ENCODE measurements around the gene FRYL.

DNA sequence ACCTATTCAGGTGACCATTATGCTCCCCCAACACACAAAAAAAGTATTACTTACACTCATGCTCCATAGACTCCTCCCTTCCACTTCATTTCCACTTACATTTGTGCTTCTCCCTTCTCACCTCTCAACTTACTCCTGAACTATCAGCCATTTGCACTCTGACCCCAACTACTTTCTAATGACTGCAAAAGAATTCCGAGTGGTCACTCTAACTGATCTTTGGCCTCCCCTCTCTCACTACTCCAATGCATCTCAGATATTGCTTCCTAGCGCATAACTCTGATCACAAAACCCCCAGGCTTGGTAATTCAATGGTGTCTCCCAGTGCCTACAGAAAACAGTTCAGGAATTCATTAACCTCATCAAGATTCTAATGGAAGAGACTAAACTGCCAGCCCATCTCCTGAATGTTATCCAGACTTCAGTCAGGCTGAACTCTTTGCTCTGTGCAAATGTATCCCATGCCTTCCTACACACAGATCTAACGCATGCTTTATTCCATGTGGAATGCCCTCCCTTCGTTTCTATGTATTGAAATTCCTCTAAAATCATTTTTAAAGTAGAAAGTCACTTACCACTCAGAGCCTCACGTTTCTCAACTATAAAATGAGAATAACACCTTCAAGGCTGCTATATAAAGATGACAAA is 61.1 kb downstream of the FRYL start:
- TF ChIP-seq, protein P1, sequence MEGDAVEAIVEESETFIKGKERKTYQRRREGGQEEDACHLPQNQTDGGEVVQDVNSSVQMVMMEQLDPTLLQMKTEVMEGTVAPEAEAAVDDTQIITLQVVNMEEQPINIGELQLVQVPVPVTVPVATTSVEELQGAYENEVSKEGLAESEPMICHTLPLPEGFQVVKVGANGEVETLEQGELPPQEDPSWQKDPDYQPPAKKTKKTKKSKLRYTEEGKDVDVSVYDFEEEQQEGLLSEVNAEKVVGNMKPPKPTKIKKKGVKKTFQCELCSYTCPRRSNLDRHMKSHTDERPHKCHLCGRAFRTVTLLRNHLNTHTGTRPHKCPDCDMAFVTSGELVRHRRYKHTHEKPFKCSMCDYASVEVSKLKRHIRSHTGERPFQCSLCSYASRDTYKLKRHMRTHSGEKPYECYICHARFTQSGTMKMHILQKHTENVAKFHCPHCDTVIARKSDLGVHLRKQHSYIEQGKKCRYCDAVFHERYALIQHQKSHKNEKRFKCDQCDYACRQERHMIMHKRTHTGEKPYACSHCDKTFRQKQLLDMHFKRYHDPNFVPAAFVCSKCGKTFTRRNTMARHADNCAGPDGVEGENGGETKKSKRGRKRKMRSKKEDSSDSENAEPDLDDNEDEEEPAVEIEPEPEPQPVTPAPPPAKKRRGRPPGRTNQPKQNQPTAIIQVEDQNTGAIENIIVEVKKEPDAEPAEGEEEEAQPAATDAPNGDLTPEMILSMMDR (CRISPR knock-in tag; IDR thresholded peaks at IDR 0.05): no peak
- TF ChIP-seq NFE2 (CRISPR knock-in tag; IDR thresholded peaks at IDR 0.05): no peak
- TF ChIP-seq EP300 (IDR thresholded peaks at IDR 0.05; ENCODE audit: low read depth in 2 of 2, low read length in 2 of 2): no peak
- no peak for TF ChIP-seq EP300 (CRISPR knock-in tag; IDR thresholded peaks at IDR 0.05; ENCODE audit: borderline replicate concordance)
- no peak for TF ChIP-seq ZNF335 (CRISPR knock-in tag; IDR thresholded peaks at IDR 0.05)
- no peak for TF ChIP-seq SMYD3 (CRISPR knock-in tag; IDR thresholded peaks at IDR 0.05)
- TF ChIP-seq YY1 (IDR thresholded peaks at IDR 0.05; ENCODE audit: insufficient read depth, insufficient replicate concordance, low read depth, low read length): no peak
- no peak for TF ChIP-seq KDM5A (IDR thresholded peaks at IDR 0.05; ENCODE audit: borderline replicate concordance, low read length)
- no peak for TF ChIP-seq ZNF234 (CRISPR knock-in tag; conservative IDR thresholded peaks at IDR 0.05)
- TF ChIP-seq, protein P2, sequence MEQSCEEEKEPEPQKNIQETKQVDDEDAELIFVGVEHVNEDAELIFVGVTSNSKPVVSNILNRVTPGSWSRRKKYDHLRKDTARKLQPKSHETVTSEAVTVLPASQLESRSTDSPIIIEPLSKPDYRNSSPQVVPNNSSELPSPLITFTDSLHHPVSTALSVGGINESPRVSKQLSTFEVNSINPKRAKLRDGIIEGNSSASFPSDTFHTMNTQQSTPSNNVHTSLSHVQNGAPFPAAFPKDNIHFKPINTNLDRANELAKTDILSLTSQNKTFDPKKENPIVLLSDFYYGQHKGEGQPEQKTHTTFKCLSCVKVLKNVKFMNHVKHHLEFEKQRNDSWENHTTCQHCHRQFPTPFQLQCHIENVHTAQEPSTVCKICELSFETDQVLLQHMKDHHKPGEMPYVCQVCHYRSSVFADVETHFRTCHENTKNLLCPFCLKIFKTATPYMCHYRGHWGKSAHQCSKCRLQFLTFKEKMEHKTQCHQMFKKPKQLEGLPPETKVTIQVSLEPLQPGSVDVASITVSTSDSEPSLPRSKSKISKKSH (CRISPR knock-in tag; IDR thresholded peaks at IDR 0.05; ENCODE audit: borderline replicate concordance): no peak
- TF ChIP-seq, protein P3, sequence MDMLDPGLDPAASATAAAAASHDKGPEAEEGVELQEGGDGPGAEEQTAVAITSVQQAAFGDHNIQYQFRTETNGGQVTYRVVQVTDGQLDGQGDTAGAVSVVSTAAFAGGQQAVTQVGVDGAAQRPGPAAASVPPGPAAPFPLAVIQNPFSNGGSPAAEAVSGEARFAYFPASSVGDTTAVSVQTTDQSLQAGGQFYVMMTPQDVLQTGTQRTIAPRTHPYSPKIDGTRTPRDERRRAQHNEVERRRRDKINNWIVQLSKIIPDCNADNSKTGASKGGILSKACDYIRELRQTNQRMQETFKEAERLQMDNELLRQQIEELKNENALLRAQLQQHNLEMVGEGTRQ (IDR thresholded peaks at IDR 0.05; ENCODE audit: low read depth, low read length): no peak
- TF ChIP-seq, protein P3 (CRISPR knock-in tag; IDR thresholded peaks at IDR 0.05; ENCODE audit: borderline replicate concordance): no peak
- no peak for TF ChIP-seq ZNF10 (CRISPR knock-in tag; IDR thresholded peaks at IDR 0.05; ENCODE audit: borderline replicate concordance, low read depth)
- TF ChIP-seq ZNF235 (CRISPR knock-in tag; IDR thresholded peaks at IDR 0.05; ENCODE audit: borderline replicate concordance): no peak
- TF ChIP-seq, protein P4, sequence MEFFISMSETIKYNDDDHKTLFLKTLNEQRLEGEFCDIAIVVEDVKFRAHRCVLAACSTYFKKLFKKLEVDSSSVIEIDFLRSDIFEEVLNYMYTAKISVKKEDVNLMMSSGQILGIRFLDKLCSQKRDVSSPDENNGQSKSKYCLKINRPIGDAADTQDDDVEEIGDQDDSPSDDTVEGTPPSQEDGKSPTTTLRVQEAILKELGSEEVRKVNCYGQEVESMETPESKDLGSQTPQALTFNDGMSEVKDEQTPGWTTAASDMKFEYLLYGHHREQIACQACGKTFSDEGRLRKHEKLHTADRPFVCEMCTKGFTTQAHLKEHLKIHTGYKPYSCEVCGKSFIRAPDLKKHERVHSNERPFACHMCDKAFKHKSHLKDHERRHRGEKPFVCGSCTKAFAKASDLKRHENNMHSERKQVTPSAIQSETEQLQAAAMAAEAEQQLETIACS (CRISPR knock-in tag; IDR thresholded peaks at IDR 0.05): no peak
- TF ChIP-seq, protein P5, sequence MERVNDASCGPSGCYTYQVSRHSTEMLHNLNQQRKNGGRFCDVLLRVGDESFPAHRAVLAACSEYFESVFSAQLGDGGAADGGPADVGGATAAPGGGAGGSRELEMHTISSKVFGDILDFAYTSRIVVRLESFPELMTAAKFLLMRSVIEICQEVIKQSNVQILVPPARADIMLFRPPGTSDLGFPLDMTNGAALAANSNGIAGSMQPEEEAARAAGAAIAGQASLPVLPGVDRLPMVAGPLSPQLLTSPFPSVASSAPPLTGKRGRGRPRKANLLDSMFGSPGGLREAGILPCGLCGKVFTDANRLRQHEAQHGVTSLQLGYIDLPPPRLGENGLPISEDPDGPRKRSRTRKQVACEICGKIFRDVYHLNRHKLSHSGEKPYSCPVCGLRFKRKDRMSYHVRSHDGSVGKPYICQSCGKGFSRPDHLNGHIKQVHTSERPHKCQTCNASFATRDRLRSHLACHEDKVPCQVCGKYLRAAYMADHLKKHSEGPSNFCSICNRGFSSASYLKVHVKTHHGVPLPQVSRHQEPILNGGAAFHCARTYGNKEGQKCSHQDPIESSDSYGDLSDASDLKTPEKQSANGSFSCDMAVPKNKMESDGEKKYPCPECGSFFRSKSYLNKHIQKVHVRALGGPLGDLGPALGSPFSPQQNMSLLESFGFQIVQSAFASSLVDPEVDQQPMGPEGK (CRISPR knock-in tag; IDR thresholded peaks at IDR 0.05): no peak

Measured in HepG2 (cell line).